ENCODE results near the gene CD38. TPM values are rescaled to one million over a fixed set of nuclear protein-coding genes. Genes with fewer than 3 reads are reported as not detected.

Gene CD38
- total and polyA plus RNA-seq, 7 donors, result 1.2 to 11.4 (median 2.2) TPM

DNA sequence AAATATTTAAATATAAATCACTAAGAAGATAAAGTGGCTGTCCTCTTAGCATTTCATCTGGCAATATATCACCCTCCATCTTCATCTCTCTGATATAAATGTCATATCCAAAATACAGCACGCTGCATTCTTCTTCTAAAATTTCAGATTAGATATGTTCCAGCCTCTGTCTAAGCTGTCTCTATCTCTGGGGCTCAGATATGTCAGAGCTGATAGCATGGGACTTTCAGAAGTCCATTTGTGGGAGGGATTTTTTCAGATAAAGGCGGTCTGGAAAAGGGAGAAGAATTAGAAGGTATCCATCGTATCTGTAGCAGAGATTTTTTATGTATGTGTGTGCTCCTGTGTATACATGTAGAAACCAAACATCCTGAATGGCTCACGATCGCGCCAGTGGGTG is 25.0 kb upstream of the CD38 start:
- Histone ChIP-seq H3K27me3 (no peaks in the 10 kb centered on the region), H3K4me1 (no peaks in the 10 kb centered on the region), H3K9me3 (no peaks in the 10 kb centered on the region), H3K4me3 (no peak overlapping the region), H3K36me3 (no peaks in the 10 kb centered on the region), H3K27ac (no peak overlapping the region)
- TF ChIP-seq POLR2A (IDR thresholded peaks at IDR 0.05), result no peak
- no peak for TF ChIP-seq EP300 (IDR thresholded peaks at IDR 0.05)
- TF ChIP-seq, protein P1, sequence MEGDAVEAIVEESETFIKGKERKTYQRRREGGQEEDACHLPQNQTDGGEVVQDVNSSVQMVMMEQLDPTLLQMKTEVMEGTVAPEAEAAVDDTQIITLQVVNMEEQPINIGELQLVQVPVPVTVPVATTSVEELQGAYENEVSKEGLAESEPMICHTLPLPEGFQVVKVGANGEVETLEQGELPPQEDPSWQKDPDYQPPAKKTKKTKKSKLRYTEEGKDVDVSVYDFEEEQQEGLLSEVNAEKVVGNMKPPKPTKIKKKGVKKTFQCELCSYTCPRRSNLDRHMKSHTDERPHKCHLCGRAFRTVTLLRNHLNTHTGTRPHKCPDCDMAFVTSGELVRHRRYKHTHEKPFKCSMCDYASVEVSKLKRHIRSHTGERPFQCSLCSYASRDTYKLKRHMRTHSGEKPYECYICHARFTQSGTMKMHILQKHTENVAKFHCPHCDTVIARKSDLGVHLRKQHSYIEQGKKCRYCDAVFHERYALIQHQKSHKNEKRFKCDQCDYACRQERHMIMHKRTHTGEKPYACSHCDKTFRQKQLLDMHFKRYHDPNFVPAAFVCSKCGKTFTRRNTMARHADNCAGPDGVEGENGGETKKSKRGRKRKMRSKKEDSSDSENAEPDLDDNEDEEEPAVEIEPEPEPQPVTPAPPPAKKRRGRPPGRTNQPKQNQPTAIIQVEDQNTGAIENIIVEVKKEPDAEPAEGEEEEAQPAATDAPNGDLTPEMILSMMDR (IDR thresholded peaks at IDR 0.05), result no peak
- TF ChIP-seq POLR2AphosphoS5 (IDR thresholded peaks at IDR 0.05), result no peak
- whole genome bisulfite sequencing, 2 donors, result 91 to 96% methylated on average over 6 of the region's 6 CpGs
- no peak for DNase-seq
- intact Hi-C loops (cut with DNase I), result no loop called here

DNA sequence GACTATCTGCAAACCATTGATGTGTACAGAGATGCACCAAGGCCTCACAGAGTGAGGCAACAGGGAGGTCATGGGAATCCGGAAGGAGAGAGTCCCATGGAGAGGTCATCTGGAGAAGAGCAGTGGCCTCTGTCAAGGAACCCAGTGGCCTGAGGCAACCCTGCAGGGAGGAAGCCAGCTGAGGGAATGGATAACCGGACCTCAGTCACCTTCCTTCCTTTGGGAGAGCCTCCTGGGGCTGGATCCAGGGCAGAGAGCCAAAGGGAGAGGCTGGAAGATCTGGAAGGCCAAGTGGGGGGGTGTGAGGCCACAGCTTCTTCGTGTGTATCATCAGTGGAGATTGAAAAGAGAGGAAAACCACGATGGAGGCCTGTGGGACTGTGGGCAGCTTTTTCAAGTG is 24.3 kb upstream of the CD38 start:
- peak; percentile 67 for DNase-seq
- H3K27me3 ChIP-seq, result no peaks in the 10 kb centered on the region
- no peaks in the 10 kb centered on the region for H3K4me1 ChIP-seq
- WGBS, 2 donors, result 41 to 61% methylated on average over 4 of the region's 4 CpGs
- H3K36me3 ChIP-seq, result no peaks in the 10 kb centered on the region
- no peak overlapping the region for H3K27ac ChIP-seq
- no peak overlapping the region for H3K4me3 ChIP-seq
- H3K9me3 ChIP-seq, result no peaks in the 10 kb centered on the region
- intact Hi-C loops (cut with DNase I), result no loop called here
- no peak for TF ChIP-seq POLR2A (IDR thresholded peaks at IDR 0.05)
- TF ChIP-seq, protein P1 (IDR thresholded peaks at IDR 0.05), result no peak
- no peak for TF ChIP-seq POLR2AphosphoS5 (IDR thresholded peaks at IDR 0.05)
- no peak for TF ChIP-seq EP300 (IDR thresholded peaks at IDR 0.05)

- H3K9me3 ChIP-seq, result no peaks in the 10 kb centered on the region
- no peak for DNase-seq
- 46 to 78% methylated on average over 4 of the region's 4 CpGs for WGBS, 2 donors
- intact Hi-C loops (cut with DNase I), result no loop called here
- no peak overlapping the region for H3K27ac ChIP-seq
- H3K27me3 ChIP-seq, result no peaks in the 10 kb centered on the region
- H3K36me3 ChIP-seq, result no peaks in the 10 kb centered on the region
- TF ChIP-seq POLR2AphosphoS5 (IDR thresholded peaks at IDR 0.05) (no peak), EP300 (IDR thresholded peaks at IDR 0.05) (no peak), POLR2A (IDR thresholded peaks at IDR 0.05) (no peak)
- TF ChIP-seq, protein P1 (IDR thresholded peaks at IDR 0.05), result no peak
- H3K4me3 ChIP-seq, result no peak overlapping the region
- H3K4me1 ChIP-seq, result no peaks in the 10 kb centered on the region
Measured at GRCh38 chr4:15754323-15754722, 23.8 kb upstream of the CD38 start.

DNA sequence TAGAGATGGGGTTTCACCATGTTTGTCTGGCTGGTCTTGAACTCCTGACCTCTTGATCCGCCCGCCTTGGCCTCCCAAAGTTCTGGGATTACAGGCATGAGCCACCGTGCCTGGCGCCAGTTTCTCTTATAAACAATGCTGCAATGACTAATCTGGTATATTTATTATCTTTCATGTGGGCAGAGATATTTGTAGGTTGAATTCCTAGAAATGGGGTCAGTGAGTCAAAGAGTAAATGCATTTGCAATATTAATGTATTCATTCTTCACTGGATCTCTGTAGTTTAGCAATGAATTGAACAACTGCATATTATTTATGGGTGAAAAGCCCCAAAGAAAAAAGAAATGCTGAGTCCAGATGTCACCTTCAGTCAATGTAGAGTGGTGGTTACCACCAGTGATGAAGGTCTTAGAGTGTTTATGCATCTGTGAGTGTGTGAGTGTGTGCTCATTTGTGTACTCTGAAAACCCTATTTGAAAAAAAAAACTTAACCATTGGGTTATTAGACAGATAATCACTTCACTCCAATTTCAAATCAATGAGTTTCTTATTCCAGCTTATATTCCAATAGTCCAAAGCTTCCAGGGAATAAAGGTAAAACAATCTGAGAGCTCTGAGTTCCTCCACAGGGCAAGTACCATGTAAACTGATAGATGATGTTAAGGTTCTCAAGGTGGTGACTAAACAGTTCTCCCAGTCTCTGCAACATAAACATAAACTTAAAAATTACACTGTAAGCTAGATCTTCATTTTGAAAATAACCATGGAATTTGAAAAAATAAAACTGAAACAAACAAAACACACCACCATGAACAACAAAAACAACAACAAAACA is 22.6 kb upstream of the CD38 start:
- no peaks in the 10 kb centered on the region for H3K9me3 ChIP-seq
- WGBS, 2 donors, result 75 to 82% methylated on average over 4 of the region's 4 CpGs
- intact Hi-C loops (cut with DNase I), result no loop called here
- no peaks in the 10 kb centered on the region for H3K4me1 ChIP-seq
- no peak for TF ChIP-seq EP300 (IDR thresholded peaks at IDR 0.05)
- no peak for TF ChIP-seq POLR2AphosphoS5 (IDR thresholded peaks at IDR 0.05)
- no peaks in the 10 kb centered on the region for H3K27me3 ChIP-seq
- H3K4me3 ChIP-seq, result no peak overlapping the region
- H3K27ac ChIP-seq, result no peak overlapping the region
- H3K36me3 ChIP-seq, result no peaks in the 10 kb centered on the region
- no peak for DNase-seq

- TF ChIP-seq, protein P1 (IDR thresholded peaks at IDR 0.05), result peak in 1 of 4 experiments; percentile 11
- no peak for TF ChIP-seq EP300 (IDR thresholded peaks at IDR 0.05)
- Histone ChIP-seq H3K36me3 (no peaks in the 10 kb centered on the region), H3K4me1 (no peaks in the 10 kb centered on the region), H3K27me3 (no peaks in the 10 kb centered on the region), H3K9me3 (no peaks in the 10 kb centered on the region), H3K27ac (no peak overlapping the region), H3K4me3 (no peak overlapping the region)
- no peak for DNase-seq
- 40 to 73% methylated on average over 6 of the region's 6 CpGs for WGBS, 2 donors
- intact Hi-C loops (cut with DNase I), result no loop called here
Measured at GRCh38 chr4:15756361-15756861, 21.7 kb upstream of the CD38 start.

All from sigmoid colon (tissue), 7 donors.